Lung (tissue), 13 donors: ENCODE results near the gene ATF7IP2. TPM values are rescaled to one million over a fixed set of nuclear protein-coding genes. Genes with fewer than 3 reads are reported as not detected.

Experiments used
- ATAC-seq: fragments of 200-7000 bp; cut with Tn5 transposase; one replicate; pipeline ENCODE4 v1.9.1; 2020; ENCODE audit warnings: moderate number of reproducible peaks; ENCODE audit not compliant: insufficient read depth, low FRiP score
- DNase-seq, 3 donors: peaks; one replicate each; pipeline ENCODE4 v3.0.0-alpha.2; 2013 to 2017
- H3K27ac ChIP-seq, 2 donors: one replicate each; pipeline ENCODE4 v1.5.1; 2013; ENCODE audit warnings: mild to moderate bottlenecking in 2 of 2, moderate library complexity in 2 of 2, control low read depth in 1 of 2, inconsistent platforms in 1 of 2, low read depth in 1 of 2, low read length in 1 of 2
- H3K27me3 ChIP-seq, 3 donors: one replicate each; pipeline ENCODE4 v1.5.1; 2013; ENCODE audit warnings: low read length in 2 of 3; ENCODE audit not compliant: control insufficient read depth in 3 of 3, insufficient read depth in 3 of 3
- H3K36me3 ChIP-seq, 4 donors: one replicate each; pipeline ENCODE4 v1.5.1; 2013; ENCODE audit warnings: low read length in 4 of 4, mild to moderate bottlenecking in 1 of 4, moderate library complexity in 1 of 4; ENCODE audit not compliant: control insufficient read depth in 4 of 4, insufficient read depth in 4 of 4
- H3K4me1 ChIP-seq, 5 donors: one replicate each; pipeline ENCODE4 v1.5.1; 2013; ENCODE audit warnings: low read length in 5 of 5, mild to moderate bottlenecking in 2 of 5, moderate library complexity in 1 of 5; ENCODE audit not compliant: control insufficient read depth in 5 of 5, insufficient read depth in 5 of 5
- H3K4me3 ChIP-seq: one replicate; pipeline ENCODE4 v1.5.1; 2013; ENCODE audit warnings: mild to moderate bottlenecking, control low read depth, moderate library complexity
- H3K9ac ChIP-seq, 2 donors: one replicate each; pipeline ENCODE4 v1.5.1; 2013; ENCODE audit warnings: low read length in 2 of 2, control low read depth in 1 of 2; ENCODE audit not compliant: insufficient read depth in 1 of 2
- H3K9me3 ChIP-seq, 4 donors: one replicate each; pipeline ENCODE4 v1.5.1; 2013; ENCODE audit warnings: low read length in 3 of 4, mild to moderate bottlenecking in 1 of 4, moderate library complexity in 1 of 4; ENCODE audit not compliant: control insufficient read depth in 4 of 4, insufficient read depth in 3 of 4
- CTCF ChIP-seq: IDR thresholded peaks from 2 replicates; pipeline ENCODE4 v1.5.1; 2012; ENCODE audit warnings: mild to moderate bottlenecking; ENCODE audit errors: control extremely low read depth, extremely low read depth
- WGBS, 2 donors: extraction: QIAGEN DNeasy Blood & Tissue Kit; methylation state at CpG; one replicate each; pipeline ENCODE4 v1.1.7; 2013; 5-methylcytosine and 5-hydroxymethylcytosine counted together
- polyA plus RNA-seq, 2 donors: library from polyadenylated mRNA; stranded (reverse); fragments of 200-250 nt; gene quantifications; one replicate each; pipeline ENCODE4 v1.2.1, GENCODE V29; 2013
- small RNA-seq: library from RNA; depleted of rRNA; stranded (forward); fragments of <200 nt; gene quantifications from one replicate; pipeline ENCODE3, GENCODE V24; 2014; ENCODE audit warnings: low replicate concordance
- total RNA-seq, 2 donors: library from RNA; depleted of rRNA in 1 of 2; stranded (reverse); fragments of >200 nt in 1 of 2; gene quantifications; one replicate each; pipeline ENCODE4 v1.2.1, GENCODE V29; 2014 to 2021
- donor health status: control.
- donor health status: control.
- donor health status: Bipolar disorder and iron deficiency.
- donor health status: healthy.
- donor health status: DM: yes; HTN: yes; CAD: no.

Gene ATF7IP2
- total and polyA plus RNA-seq, 4 donors: 7.3 to 18.0 (median 14.5) TPM

DNA sequence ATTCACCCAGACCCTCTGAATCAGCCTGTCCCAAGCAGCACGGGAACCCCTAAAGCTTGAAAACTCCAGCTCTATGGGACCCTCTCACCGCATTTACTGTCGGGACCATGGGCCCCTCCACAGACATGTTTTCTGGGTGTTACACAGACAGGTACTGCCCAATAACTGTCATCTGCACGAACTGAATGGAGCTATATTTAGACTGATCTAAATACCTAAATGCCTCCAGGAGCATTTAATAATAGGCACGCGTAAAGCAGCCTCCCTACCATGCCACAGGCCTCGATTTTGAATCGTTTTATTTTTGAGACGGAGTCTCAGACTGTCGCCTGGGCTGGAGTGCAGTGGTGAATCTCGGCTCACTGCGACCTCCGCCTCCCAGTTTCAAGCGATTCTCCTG, 144.8 kb downstream of the ATF7IP2 start:
- H3K9me3 ChIP-seq: no peaks in the 10 kb centered on the region
- no peaks in the 10 kb centered on the region for H3K4me1 ChIP-seq
- DNase-seq (no peak), ATAC-seq (no peak)
- 86 to 90% methylated on average over 14 of the region's 14 CpGs for WGBS, 2 donors
- no peak overlapping the region for H3K27ac ChIP-seq
- TF ChIP-seq CTCF: no peak
- no peak overlapping the region for H3K9ac ChIP-seq
- no peak overlapping the region for H3K4me3 ChIP-seq
- H3K36me3 ChIP-seq: peaks cover 9 to 25% (median 10%) of the 10 kb centered on the region in 4 donors
- no peaks in the 10 kb centered on the region for H3K27me3 ChIP-seq

DNA sequence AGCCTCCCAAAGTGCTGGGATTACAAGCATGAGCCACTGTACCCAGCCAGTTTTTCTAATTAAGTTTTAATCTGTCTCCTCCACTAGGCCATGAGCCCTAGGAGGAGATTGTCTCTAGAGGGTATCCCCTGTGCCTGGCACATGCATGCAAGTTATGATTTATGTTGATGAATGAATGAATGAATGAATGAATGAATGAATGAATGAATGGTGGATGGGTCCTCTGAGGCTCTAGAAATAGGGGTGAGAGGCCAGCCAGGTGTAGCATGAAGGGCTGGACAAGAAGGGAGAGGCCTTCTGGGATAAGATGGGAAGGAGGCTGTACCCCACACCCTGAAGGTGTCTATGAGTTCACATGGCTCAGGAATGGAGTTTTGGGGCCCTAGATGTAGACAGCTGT, 145.7 kb downstream of the ATF7IP2 start:
- Histone ChIP-seq H3K4me1 (no peaks in the 10 kb centered on the region), H3K9me3 (no peaks in the 10 kb centered on the region), H3K9ac (no peak overlapping the region), H3K36me3 (peaks cover 9 to 27% (median 10%) of the 10 kb centered on the region in 4 donors), H3K4me3 (no peak overlapping the region), H3K27ac (no peak overlapping the region), H3K27me3 (no peaks in the 10 kb centered on the region)
- TF ChIP-seq CTCF: no peak
- DNase-seq (no peak), ATAC-seq (no peak)

Small RNAs within 50 kb of the gene (small RNA-seq; reads per million reads assigned to genes)
- gene RNU6-633P: not detected

Other genes with a start within 250 kb of the ATF7IP2 start
- under 1 TPM; 0.18 to 0.37 TPM for gene GRIN2A, start 203.6 kb upstream of the ATF7IP2 start, total RNA-seq
- under 1 TPM; 0.02 TPM for gene GRIN2A, start 203.6 kb upstream of the ATF7IP2 start, polyA plus RNA-seq
- gene EMP2, start 194.5 kb downstream of the ATF7IP2 start, total RNA-seq: 100 to 1,000 TPM; 124 to 286 TPM
- 100 to 1,000 TPM in 1 of 2 donors, 10 to 100 TPM in 1; 74.3 to 110 TPM for gene EMP2, start 194.5 kb downstream of the ATF7IP2 start, polyA plus RNA-seq